Thoracic aorta (tissue), 2 donors: ENCODE measurements around the gene FAM53B. TPM values are rescaled to one million over a fixed set of nuclear protein-coding genes. Genes with fewer than 3 reads are reported as not detected.
A peak's percentile ranks its signal among the peaks of the same experiment; 100 is the strongest.

Source experiments
- ATAC-seq: fragments of 150-250 bp; one replicate; pipeline ENCODE4 v1.8.0; 2017; ENCODE audit warnings: low read depth; ENCODE audit not compliant: insufficient number of reproducible peaks, low FRiP score
- DNase-seq: peaks from one replicate; pipeline ENCODE4 v3.0.0-alpha.2; 2020; ENCODE audit warnings: low spot score
- H3K27ac ChIP-seq, 2 donors: fragments of 200-600 bp; sonication (generic); 1 replicate in 1 of 2; 2 replicates in 1 of 2; pipeline ENCODE4 v1.5.1; 2016; ENCODE audit warnings: mild to moderate bottlenecking in 2 of 2, moderate library complexity in 2 of 2
- H3K27me3 ChIP-seq: fragments of 200-600 bp; sonication (generic); replicated peaks from 2 replicates; pipeline ENCODE4 v1.6.0; 2016; ENCODE audit warnings: mild to moderate bottlenecking; ENCODE audit not compliant: insufficient read depth
- H3K36me3 ChIP-seq: fragments of 200-600 bp; sonication (generic); one replicate; pipeline ENCODE4 v1.5.1; 2016
- H3K4me1 ChIP-seq, 2 donors: fragments of 200-600 bp; sonication (generic); 1 replicate in 1 of 2; 2 replicates in 1 of 2; pipeline versions ENCODE4 v1.5.1 to v1.6.0; 2016; ENCODE audit warnings: low read depth in 2 of 2, mild to moderate bottlenecking in 1 of 2; ENCODE audit not compliant: control insufficient read depth in 1 of 2
- H3K4me3 ChIP-seq: fragments of 200-600 bp; sonication (generic); 2 replicates; pipeline ENCODE4 v1.5.1; 2016; ENCODE audit warnings: mild to moderate bottlenecking
- H3K9me3 ChIP-seq: fragments of 200-600 bp; sonication (generic); 2 replicates; pipeline ENCODE4 v1.5.1; 2016
- CTCF ChIP-seq: fragments of 200-600 bp; sonication (generic); IDR thresholded peaks from one replicate; pipeline ENCODE4 v1.5.1; 2019; ENCODE audit warnings: antibody characterized with exemption
- total RNA-seq, 2 donors: library from RNA; depleted of rRNA; stranded (reverse); fragments of >200 nt; gene quantifications; one replicate each; pipeline versions ENCODE4 v1.1.0 to v1.2.3, GENCODE V29; 2016

The FAM53B gene
- total RNA-seq, 2 donors from 2014 or later, result 26.6 to 49.5 TPM

DNA sequence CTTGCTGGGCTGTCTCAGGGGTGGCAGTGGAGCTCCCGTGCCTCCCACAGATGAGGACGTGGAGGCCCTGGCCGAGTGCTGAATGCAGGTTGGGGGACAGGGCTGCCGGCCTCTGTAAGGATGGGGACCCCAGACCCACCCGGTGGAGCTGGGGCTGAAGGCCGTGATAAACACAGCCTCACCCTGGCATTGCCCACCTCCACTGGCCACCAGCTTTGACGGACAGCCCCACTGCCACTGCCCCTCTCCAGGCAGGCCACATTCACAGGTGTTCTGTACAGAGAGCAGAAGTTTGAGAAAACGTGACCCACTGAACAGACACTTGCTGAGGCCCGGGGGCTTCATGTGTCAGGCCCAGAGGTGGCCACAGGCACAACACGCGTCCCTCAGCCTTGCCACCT, 156.4 kb downstream of the FAM53B start:
- Histone ChIP-seq H3K36me3 (no peaks in the 10 kb centered on the region), H3K4me1 (peaks cover 9 to 30% of the 10 kb centered on the region in 2 donors), H3K27ac (peak overlapping the region in 1 of 2 donors; percentile 1), H3K4me3 (no peak overlapping the region), H3K9me3 (no peaks in the 10 kb centered on the region), H3K27me3 (no peaks in the 10 kb centered on the region)
- TF ChIP-seq CTCF, result no peak
- no peak for DNase-seq
- no peak for ATAC-seq

GRCh38 chr10:124586142-124586541, 158.0 kb downstream of the FAM53B start:
- no peak for ATAC-seq
- no peaks in the 10 kb centered on the region for H3K9me3 ChIP-seq
- no peak for TF ChIP-seq CTCF
- no peaks in the 10 kb centered on the region for H3K27me3 ChIP-seq
- no peak overlapping the region for H3K27ac ChIP-seq
- H3K4me1 ChIP-seq, result peaks cover 9 to 30% of the 10 kb centered on the region in 2 donors
- no peak overlapping the region for H3K4me3 ChIP-seq
- H3K36me3 ChIP-seq, result no peaks in the 10 kb centered on the region
- DNase-seq, result no peak

DNA sequence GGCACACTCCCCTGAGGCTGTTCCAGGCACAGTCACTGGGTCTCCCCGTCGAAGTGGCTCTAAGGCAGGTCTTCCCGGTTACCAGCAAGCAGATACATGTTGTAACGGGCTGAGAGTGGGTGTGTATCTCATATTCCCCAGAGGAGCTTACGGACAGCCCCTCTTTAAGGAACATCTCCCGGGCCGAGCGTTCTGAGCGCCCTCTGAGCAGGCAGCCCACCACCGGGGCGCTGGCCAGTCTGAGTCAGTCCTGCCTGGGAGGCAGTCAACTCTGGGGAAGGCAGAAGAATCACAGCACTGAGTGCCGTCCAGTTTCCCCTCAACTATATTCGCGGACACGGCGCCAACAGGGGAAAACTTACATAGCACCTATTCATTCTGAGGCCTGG, 165.2 kb downstream of the FAM53B start:
- Histone ChIP-seq H3K36me3 (no peaks in the 10 kb centered on the region), H3K4me3 (no peak overlapping the region), H3K27ac (peak overlapping the region in 1 of 2 donors; percentile 4), H3K27me3 (no peaks in the 10 kb centered on the region), H3K9me3 (no peaks in the 10 kb centered on the region), H3K4me1 (peaks cover 0 to 11% of the 10 kb centered on the region in 2 donors)
- no peak for DNase-seq
- ATAC-seq, result no peak
- TF ChIP-seq CTCF, result no peak

DNA sequence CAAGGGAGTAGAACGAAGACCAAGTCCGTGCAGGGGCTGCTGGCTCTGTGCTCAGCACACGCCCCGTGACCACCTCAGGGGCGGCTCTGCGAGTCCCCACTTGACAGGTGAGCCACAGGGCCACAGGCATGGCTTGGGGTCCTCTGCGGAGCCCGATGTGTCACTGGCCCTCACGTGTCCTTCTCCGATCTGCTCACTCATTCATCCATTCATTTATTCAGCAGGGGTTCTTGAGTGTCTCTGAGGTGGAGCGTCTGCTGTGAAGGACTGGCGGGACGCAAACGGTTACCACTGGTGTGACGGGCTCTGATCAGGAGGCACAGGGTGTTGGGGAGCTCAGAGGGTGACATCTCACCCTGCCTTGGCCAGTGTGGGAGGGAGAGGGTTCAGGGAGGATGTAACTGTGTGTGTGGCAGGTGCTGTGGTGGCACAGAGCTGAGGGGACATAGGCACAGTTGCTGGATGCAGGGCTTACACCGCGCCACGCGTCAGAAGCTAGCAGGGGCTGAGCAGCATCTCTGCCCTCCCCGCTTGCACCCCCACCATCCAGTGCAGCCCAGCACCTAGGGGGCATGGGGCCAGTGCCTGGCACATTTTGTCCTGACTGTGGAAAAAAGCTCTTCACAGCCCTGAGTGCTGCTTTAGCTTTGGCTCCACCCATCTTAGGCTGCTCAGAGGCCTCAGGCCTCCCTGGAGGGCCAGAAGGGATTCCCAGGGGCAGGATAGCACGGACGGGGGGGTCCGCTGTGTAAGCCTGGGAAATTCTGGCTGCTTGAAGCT, 165.8 kb downstream of the FAM53B start:
- Histone ChIP-seq H3K27me3 (no peaks in the 10 kb centered on the region), H3K9me3 (no peaks in the 10 kb centered on the region), H3K27ac (peak overlapping the region in 1 of 2 donors; percentile 4), H3K4me3 (no peak overlapping the region), H3K36me3 (no peaks in the 10 kb centered on the region), H3K4me1 (peaks cover 0 to 11% of the 10 kb centered on the region in 2 donors)
- TF ChIP-seq CTCF, result no peak
- DNase-seq (no peak), ATAC-seq (no peak)

DNA sequence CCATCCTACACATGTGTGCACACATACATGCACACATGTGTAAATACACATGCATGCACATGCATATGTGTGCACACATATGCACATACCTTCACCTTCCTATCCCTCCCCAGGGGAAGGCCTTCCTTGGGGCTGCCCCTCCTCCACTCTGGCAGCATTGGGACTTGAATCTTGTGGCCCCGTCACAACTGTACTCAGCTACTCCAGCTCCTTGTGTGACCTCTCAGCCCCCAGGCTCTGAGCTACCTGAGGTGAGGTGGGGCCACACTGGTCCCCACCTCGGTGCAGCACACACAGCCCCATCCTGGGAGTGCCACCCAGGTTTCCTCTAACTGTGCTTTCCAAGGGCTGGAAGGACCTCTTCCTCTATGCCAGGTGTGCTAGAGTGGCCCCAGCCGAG, 166.5 kb downstream of the FAM53B start:
- H3K4me1 ChIP-seq, result peaks cover 0 to 11% of the 10 kb centered on the region in 2 donors
- no peaks in the 10 kb centered on the region for H3K9me3 ChIP-seq
- no peak for ATAC-seq
- no peak for TF ChIP-seq CTCF
- no peaks in the 10 kb centered on the region for H3K27me3 ChIP-seq
- H3K27ac ChIP-seq, result no peak overlapping the region
- DNase-seq, result no peak
- H3K4me3 ChIP-seq, result no peak overlapping the region
- no peaks in the 10 kb centered on the region for H3K36me3 ChIP-seq
